DND-41 (cell line): ENCODE measurements around the gene RPS6KA6.

ENCODE experiments used
- ATAC-seq: fragments of 200-7000 bp; cut with Tn5 transposase; 3 replicates; pipeline ENCODE4 v1.9.1; 2021; ENCODE audit warnings: low read depth; ENCODE audit not compliant: insufficient read depth
- DNase-seq: peaks from one replicate; pipeline ENCODE4 v3.0.0-alpha.2; 2020
- H2AFZ ChIP-seq: 2 replicates; pipeline ENCODE4 v1.6.0; 2012; ENCODE audit warnings: low read depth, low read length
- H3K27ac ChIP-seq: 2 replicates; pipeline ENCODE4 v1.5.1; 2012; ENCODE audit warnings: low read length, inconsistent platforms
- H3K27me3 ChIP-seq: fragments of 200-600 bp; sonication (generic); 2 replicates; pipeline ENCODE4 v1.6.0; 2012; ENCODE audit warnings: low read length, mild to moderate bottlenecking, inconsistent platforms; ENCODE audit not compliant: insufficient read depth, poor library complexity
- H3K36me3 ChIP-seq: 2 replicates; pipeline ENCODE4 v1.5.1; 2012; ENCODE audit warnings: low read length, inconsistent platforms; ENCODE audit not compliant: insufficient read depth
- H3K4me1 ChIP-seq: 2 replicates; pipeline ENCODE4 v1.5.1; 2012; ENCODE audit warnings: mild to moderate bottlenecking, low read length; ENCODE audit not compliant: insufficient read depth
- H3K4me2 ChIP-seq: 2 replicates; pipeline ENCODE4 v1.6.0; 2012; ENCODE audit warnings: mild to moderate bottlenecking, moderate library complexity, low read length, inconsistent platforms; ENCODE audit not compliant: insufficient read depth
- H3K4me3 ChIP-seq, 2 experiments: fragments of 200-600 bp in 1 of 2; shearing (Covaris generic) in 1 of 2; 2 replicates each; pipeline ENCODE4 v1.5.1; 2012 to 2016; ENCODE audit warnings: inconsistent platforms in 2 of 2, low read length in 2 of 2, mild to moderate bottlenecking in 2 of 2, low read depth in 1 of 2, moderate library complexity in 1 of 2
- H3K79me2 ChIP-seq: 2 replicates; pipeline ENCODE4 v1.6.0; 2012; ENCODE audit warnings: low read length, inconsistent platforms; ENCODE audit not compliant: insufficient read depth
- H3K9ac ChIP-seq: 2 replicates; pipeline ENCODE4 v1.6.0; 2012; ENCODE audit warnings: low read depth, mild to moderate bottlenecking, inconsistent platforms, low read length, moderate library complexity
- H3K9me3 ChIP-seq: 2 replicates; pipeline ENCODE4 v1.5.1; 2012; ENCODE audit warnings: low read length, moderate library complexity, mild to moderate bottlenecking, inconsistent platforms; ENCODE audit not compliant: insufficient read depth, severe bottlenecking
- H4K20me1 ChIP-seq: 2 replicates; pipeline ENCODE4 v1.6.0; 2012; ENCODE audit warnings: low read length; ENCODE audit not compliant: insufficient read depth
- CTCF ChIP-seq: IDR thresholded peaks from 2 replicates; pipeline ENCODE4 v1.5.1; 2012; ENCODE audit warnings: borderline replicate concordance, low read length, moderate library complexity, mild to moderate bottlenecking; ENCODE audit not compliant: poor library complexity, severe bottlenecking; ENCODE audit errors: extremely low read depth
- EZH2 ChIP-seq: IDR thresholded peaks from 3 replicates; pipeline ENCODE4 v1.6.1; 2012; ENCODE audit warnings: borderline replicate concordance, low read depth, mild to moderate bottlenecking, moderate library complexity, low read length, inconsistent platforms; ENCODE audit not compliant: severe bottlenecking

RPS6KA6 gene

GRCh38 chrX:84221181-84221580 lies 33.2 kb upstream of the RPS6KA6 start:
- H3K9me3 ChIP-seq, result no peaks in the 10 kb centered on the region
- DNase-seq (no peak), ATAC-seq (no peak)
- no peak overlapping the region for H3K4me2 ChIP-seq
- no peaks in the 10 kb centered on the region for H3K27me3 ChIP-seq
- no peak overlapping the region for H2AFZ ChIP-seq
- no peaks in the 10 kb centered on the region for H3K4me1 ChIP-seq
- H3K36me3 ChIP-seq, result no peaks in the 10 kb centered on the region
- H3K79me2 ChIP-seq, result no peaks in the 10 kb centered on the region
- H3K9ac ChIP-seq, result no peak overlapping the region
- no peaks in the 10 kb centered on the region for H4K20me1 ChIP-seq
- TF ChIP-seq EZH2 (no peak), CTCF (no peak)
- no peak overlapping the region for H3K27ac ChIP-seq
- H3K4me3 ChIP-seq, result no peak overlapping the region

GRCh38 chrX:84219551-84219950 lies 31.6 kb upstream of the RPS6KA6 start:
- Histone ChIP-seq H3K9ac (no peak overlapping the region), H3K4me1 (no peaks in the 10 kb centered on the region), H3K4me2 (no peak overlapping the region), H3K36me3 (no peaks in the 10 kb centered on the region), H2AFZ (no peak overlapping the region), H3K27me3 (no peaks in the 10 kb centered on the region), H3K79me2 (no peaks in the 10 kb centered on the region), H3K9me3 (no peaks in the 10 kb centered on the region), H3K4me3 (no peak overlapping the region), H4K20me1 (no peaks in the 10 kb centered on the region), H3K27ac (no peak overlapping the region)
- TF ChIP-seq EZH2 (no peak), CTCF (no peak)
- DNase-seq, result no peak
- no peak for ATAC-seq

GRCh38 chrX:84218726-84219125 lies 30.7 kb upstream of the RPS6KA6 start:
- Histone ChIP-seq H3K79me2 (no peaks in the 10 kb centered on the region), H3K4me2 (no peak overlapping the region), H3K9me3 (no peaks in the 10 kb centered on the region), H3K4me1 (no peaks in the 10 kb centered on the region), H3K9ac (no peak overlapping the region), H3K36me3 (no peaks in the 10 kb centered on the region), H2AFZ (no peak overlapping the region), H4K20me1 (no peaks in the 10 kb centered on the region), H3K4me3 (no peak overlapping the region), H3K27ac (no peak overlapping the region), H3K27me3 (no peaks in the 10 kb centered on the region)
- TF ChIP-seq CTCF (no peak), EZH2 (no peak)
- DNase-seq, result no peak
- no peak for ATAC-seq

DNA sequence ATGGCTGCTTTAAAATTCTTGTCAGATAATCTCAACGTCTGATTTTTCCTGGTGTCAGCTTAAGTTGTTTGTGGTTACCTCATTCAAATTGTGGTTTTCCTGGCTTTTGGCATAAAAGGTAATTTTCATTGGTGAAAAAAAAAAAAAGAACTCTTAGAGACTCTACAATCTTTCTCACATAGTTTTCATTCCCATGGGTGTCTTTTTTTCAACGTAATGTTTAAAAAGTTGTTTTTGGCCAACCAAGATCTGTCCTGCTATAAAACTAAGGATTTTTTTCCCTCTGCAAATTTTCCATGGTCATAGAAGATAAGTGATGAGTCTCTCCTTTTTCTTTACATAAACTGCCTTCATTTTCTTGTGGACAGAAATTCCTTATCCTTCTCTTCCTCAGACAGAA lies 28.9 kb upstream of the RPS6KA6 start:
- no peak overlapping the region for H2AFZ ChIP-seq
- H3K9me3 ChIP-seq, result no peaks in the 10 kb centered on the region
- no peaks in the 10 kb centered on the region for H3K36me3 ChIP-seq
- TF ChIP-seq CTCF (no peak), EZH2 (no peak)
- no peaks in the 10 kb centered on the region for H4K20me1 ChIP-seq
- H3K4me2 ChIP-seq, result no peak overlapping the region
- ATAC-seq, result no peak
- no peaks in the 10 kb centered on the region for H3K79me2 ChIP-seq
- H3K4me1 ChIP-seq, result no peaks in the 10 kb centered on the region
- no peak overlapping the region for H3K27ac ChIP-seq
- no peak overlapping the region for H3K9ac ChIP-seq
- H3K4me3 ChIP-seq, result no peak overlapping the region
- no peaks in the 10 kb centered on the region for H3K27me3 ChIP-seq
- no peak for DNase-seq
